ENCODE measurements around the gene BTBD17.

Gene BTBD17

GRCh38 chr17:74369221-74369620 is 7.6 kb upstream of the BTBD17 start:
- TF ChIP-seq SIN3A (IDR thresholded peaks at IDR 0.05; ENCODE audit: borderline replicate concordance, insufficient read depth, low read length) (no peak), POLR2AphosphoS5 (IDR thresholded peaks at IDR 0.05; ENCODE audit: low read depth, low read length) (no peak), TAF1 (IDR thresholded peaks at IDR 0.05; ENCODE audit: borderline replicate concordance, insufficient read depth, low read length) (no peak), FOXP2 (optimal IDR thresholded peaks at IDR 0.05; ENCODE audit: borderline replicate concordance, extremely low read depth, extremely low read length, insufficient read depth) (no peak)
- TF ChIP-seq, protein P1, sequence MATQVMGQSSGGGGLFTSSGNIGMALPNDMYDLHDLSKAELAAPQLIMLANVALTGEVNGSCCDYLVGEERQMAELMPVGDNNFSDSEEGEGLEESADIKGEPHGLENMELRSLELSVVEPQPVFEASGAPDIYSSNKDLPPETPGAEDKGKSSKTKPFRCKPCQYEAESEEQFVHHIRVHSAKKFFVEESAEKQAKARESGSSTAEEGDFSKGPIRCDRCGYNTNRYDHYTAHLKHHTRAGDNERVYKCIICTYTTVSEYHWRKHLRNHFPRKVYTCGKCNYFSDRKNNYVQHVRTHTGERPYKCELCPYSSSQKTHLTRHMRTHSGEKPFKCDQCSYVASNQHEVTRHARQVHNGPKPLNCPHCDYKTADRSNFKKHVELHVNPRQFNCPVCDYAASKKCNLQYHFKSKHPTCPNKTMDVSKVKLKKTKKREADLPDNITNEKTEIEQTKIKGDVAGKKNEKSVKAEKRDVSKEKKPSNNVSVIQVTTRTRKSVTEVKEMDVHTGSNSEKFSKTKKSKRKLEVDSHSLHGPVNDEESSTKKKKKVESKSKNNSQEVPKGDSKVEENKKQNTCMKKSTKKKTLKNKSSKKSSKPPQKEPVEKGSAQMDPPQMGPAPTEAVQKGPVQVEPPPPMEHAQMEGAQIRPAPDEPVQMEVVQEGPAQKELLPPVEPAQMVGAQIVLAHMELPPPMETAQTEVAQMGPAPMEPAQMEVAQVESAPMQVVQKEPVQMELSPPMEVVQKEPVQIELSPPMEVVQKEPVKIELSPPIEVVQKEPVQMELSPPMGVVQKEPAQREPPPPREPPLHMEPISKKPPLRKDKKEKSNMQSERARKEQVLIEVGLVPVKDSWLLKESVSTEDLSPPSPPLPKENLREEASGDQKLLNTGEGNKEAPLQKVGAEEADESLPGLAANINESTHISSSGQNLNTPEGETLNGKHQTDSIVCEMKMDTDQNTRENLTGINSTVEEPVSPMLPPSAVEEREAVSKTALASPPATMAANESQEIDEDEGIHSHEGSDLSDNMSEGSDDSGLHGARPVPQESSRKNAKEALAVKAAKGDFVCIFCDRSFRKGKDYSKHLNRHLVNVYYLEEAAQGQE (IDR thresholded peaks at IDR 0.05; ENCODE audit: insufficient read depth in 1 of 2, low read depth in 2 of 2, low read length in 2 of 2), result no peak

- TF ChIP-seq POLR2AphosphoS5 (IDR thresholded peaks at IDR 0.05; ENCODE audit: low read depth, low read length) (no peak), FOXP2 (optimal IDR thresholded peaks at IDR 0.05; ENCODE audit: borderline replicate concordance, extremely low read depth, extremely low read length, insufficient read depth) (no peak), SIN3A (IDR thresholded peaks at IDR 0.05; ENCODE audit: borderline replicate concordance, insufficient read depth, low read length) (no peak), TAF1 (IDR thresholded peaks at IDR 0.05; ENCODE audit: borderline replicate concordance, insufficient read depth, low read length) (no peak)
- TF ChIP-seq, protein P1 (IDR thresholded peaks at IDR 0.05; ENCODE audit: insufficient read depth in 1 of 2, low read depth in 2 of 2, low read length in 2 of 2), result no peak
Measured at GRCh38 chr17:74368341-74369081, 6.8 kb upstream of the BTBD17 start.

DNA sequence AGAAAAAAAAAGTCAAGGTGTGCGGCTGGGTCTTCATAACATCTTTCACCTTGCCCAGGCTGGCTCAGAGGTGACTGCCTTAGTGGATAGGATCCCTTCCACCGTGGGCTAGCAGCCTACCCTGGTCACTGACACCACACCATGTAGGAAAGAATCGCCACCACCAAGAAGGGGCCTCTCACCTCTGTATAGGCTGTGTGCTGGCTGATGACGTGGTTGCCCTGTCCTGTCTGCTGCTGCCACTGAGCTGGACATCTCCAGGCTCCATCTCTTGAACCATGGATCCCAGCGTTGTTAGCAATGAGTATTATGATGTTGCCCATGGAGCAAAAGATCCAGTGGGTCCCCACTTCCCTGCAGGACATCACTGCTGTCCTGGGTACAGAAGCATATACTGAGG is 5.5 kb upstream of the BTBD17 start, which contains the start of gene GPR142:
Gene GPR142 (plus strand): TSS at position 301 of the 400 bp plus-strand sequence. CDS start 2,035 bp downstream, outside the sequence.
- TF ChIP-seq, protein P1 (IDR thresholded peaks at IDR 0.05; ENCODE audit: insufficient read depth in 1 of 2, low read depth in 2 of 2, low read length in 2 of 2), result no peak
- TF ChIP-seq TAF1 (IDR thresholded peaks at IDR 0.05; ENCODE audit: borderline replicate concordance, insufficient read depth, low read length) (no peak), POLR2AphosphoS5 (IDR thresholded peaks at IDR 0.05; ENCODE audit: low read depth, low read length) (no peak), FOXP2 (optimal IDR thresholded peaks at IDR 0.05; ENCODE audit: borderline replicate concordance, extremely low read depth, extremely low read length, insufficient read depth) (no peak), SIN3A (IDR thresholded peaks at IDR 0.05; ENCODE audit: borderline replicate concordance, insufficient read depth, low read length) (no peak)

DNA sequence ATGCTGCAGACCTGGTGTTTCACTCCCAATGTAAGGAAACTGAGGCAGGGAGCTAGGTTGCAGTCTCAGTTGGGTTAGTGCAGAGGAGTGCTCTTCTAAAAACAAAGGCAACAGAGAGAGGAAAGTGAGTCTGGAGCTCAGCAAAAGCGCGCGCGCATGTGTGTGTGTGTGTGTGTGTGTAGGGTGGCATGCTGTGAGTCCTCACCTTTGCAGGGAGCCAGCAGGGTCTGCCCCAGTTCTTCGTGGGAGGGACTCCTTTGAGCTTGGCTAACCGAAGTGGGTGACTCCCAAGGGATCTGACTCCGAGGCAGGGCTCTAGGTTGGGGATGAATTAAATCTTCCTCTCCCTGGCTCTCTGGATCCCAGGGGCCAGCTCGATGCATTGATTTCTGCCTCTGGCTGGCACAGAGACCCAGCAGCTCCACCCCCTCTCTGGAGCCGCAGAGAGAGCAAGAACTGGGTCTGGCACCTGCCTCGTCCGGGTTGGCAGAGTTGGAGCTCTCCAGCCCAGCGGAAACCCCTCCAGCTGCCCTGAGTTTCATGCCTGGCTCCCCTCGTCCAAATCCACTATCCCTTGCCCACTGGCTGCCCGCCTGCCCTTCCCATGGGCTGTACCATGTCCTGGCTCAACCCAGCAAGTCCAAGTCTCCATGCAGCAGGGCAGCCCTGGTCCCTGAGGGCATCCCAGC is 1.3 kb upstream of the BTBD17 start:
- TF ChIP-seq, protein P1 (IDR thresholded peaks at IDR 0.05; ENCODE audit: insufficient read depth in 1 of 2, low read depth in 2 of 2, low read length in 2 of 2), result no peak
- TF ChIP-seq SIN3A (IDR thresholded peaks at IDR 0.05; ENCODE audit: borderline replicate concordance, insufficient read depth, low read length) (no peak), FOXP2 (optimal IDR thresholded peaks at IDR 0.05; ENCODE audit: borderline replicate concordance, extremely low read depth, extremely low read length, insufficient read depth) (no peak), TAF1 (IDR thresholded peaks at IDR 0.05; ENCODE audit: borderline replicate concordance, insufficient read depth, low read length) (no peak), POLR2AphosphoS5 (IDR thresholded peaks at IDR 0.05; ENCODE audit: low read depth, low read length) (no peak)
